ENCODE measurements around the gene MYT1.

MYT1 gene

DNA sequence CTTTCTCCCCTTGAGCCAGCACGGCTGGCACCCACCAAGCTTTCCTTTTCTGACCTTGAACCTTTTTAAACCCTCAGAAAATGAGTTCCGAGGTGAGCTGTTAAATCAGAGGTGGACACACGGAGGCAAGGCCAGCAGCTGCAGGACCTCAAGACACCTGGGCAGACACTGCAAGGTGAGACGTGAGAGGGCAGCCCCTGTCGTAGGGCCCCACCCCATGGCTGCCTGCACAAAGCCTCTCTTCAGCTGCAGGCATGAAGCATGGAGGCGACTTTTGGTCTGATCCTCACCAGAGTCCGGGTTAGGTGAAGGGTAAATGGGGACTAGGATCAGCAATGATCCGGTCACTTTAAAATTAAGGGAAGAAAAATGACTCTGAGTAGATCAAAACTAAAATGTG lies 25.7 kb downstream of the MYT1 start:
- DNase-seq, result no peak
- TF ChIP-seq GATA1 (IDR thresholded peaks at IDR 0.05; ENCODE audit: low read depth, low read length), result no peak
- no peak for TF ChIP-seq POLR2A (IDR thresholded peaks at IDR 0.05; ENCODE audit: low read length)

DNA sequence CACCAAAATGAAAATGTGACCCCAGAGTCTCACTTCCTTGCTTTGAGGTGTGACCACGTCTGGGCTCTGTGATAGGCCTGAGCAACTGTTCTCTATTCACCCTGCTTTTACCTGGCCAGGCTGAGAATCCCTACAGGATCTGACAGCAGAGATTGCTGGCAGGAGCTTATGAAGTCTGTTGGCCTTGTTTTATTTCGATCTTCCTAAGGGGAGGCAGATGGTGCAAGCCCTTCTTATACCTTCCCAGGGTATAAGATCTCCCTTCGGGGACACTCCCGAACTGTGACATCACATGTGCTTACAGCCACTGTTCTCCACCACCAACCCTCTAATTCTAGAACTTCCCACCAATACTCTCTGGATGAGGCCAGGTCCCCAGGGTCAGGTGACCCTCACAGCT lies 26.8 kb downstream of the MYT1 start:
- TF ChIP-seq POLR2A (IDR thresholded peaks at IDR 0.05; ENCODE audit: low read length), result no peak
- no peak for DNase-seq

DNA sequence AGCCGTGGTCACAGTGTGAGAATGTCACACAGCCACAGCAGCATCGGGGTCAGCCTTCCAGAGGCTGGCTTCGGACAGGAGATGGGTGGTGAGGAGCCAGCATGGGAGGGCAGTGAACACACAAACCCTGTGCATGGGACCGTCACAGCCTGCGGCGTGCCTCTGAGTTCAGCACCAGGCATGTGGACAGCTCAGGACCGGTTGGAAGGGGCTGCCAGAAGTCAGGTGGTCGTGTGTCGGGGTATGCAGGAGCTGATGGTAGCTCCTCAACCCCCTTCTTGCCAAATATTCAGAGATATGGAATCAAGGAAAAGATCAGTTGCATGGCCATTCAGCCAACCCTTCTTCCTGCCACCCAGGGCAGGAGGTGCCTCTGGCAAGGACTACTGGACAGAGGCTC lies 28.2 kb downstream of the MYT1 start:
- TF ChIP-seq POLR2A (IDR thresholded peaks at IDR 0.05; ENCODE audit: low read length) (no peak), GATA1 (IDR thresholded peaks at IDR 0.05; ENCODE audit: low read depth, low read length) (no peak)
- no peak for DNase-seq

DNA sequence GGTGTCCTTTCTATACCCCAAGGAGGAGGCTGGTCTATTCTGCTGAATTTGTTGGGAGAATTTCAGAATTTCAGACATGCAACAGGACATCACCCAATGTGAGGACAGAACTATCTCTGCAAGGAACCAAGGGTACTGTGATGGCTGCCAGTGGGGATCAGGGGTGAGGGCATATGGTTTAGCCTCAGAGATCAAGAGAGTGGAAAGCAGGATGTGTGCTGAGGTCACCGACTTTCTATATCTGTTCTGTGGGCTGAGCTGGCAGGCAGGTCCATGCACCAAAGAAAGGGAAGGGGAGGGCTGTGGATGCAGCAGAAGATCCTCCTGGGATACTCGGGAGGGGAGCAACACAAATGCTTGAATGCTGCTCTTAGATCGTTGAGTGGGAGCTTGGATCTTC lies 28.8 kb downstream of the MYT1 start:
- no peak for DNase-seq
- no peak for TF ChIP-seq GATA1 (IDR thresholded peaks at IDR 0.05; ENCODE audit: low read depth, low read length)

DNA sequence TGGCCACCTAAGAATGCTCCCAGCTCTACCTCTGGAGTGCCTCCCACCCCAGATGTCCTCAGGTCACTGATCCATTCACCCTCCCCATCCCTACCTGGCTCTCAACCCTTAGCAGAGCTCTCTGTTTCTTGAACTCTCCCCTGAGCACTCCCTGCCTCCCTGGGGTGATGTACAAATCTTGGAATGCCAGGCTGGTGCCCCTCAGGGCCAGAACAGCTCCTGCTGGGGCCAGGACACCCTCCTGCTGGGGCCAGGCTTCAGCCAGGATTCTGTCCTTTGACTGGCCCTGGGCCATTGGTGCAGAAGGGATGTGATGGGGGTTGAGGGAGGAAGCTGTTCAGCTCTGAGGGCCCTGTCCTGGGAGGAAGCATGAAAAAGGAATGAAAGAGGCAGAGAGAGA lies 30.0 kb downstream of the MYT1 start:
- no peak for DNase-seq
- TF ChIP-seq POLR2A (IDR thresholded peaks at IDR 0.05; ENCODE audit: low read length), result no peak
- no peak for TF ChIP-seq GATA1 (IDR thresholded peaks at IDR 0.05; ENCODE audit: low read depth, low read length)

DNA sequence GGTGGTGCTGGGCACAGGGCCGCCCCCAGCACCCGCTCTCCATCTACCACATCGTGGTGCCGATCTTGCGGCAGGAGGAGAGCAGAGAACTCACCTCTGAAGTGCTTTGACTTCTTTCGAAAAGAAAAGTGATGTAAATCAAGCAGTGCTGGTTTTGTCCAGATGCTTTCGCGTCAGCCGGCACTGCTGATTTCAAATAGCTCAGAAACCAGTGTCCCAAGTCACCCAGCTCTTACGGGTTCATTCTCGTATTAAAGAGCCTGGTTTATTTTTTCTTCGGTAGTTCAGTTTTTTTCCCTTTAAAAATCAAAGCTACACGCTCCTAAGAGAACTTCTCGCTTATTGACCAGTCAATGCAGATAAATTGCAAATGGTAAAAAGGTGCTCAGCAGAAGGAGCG lies 32.1 kb downstream of the MYT1 start:
- TF ChIP-seq POLR2A (IDR thresholded peaks at IDR 0.05; ENCODE audit: low read length) (no peak), GATA1 (IDR thresholded peaks at IDR 0.05; ENCODE audit: low read depth, low read length) (no peak)
- no peak for DNase-seq

DNA sequence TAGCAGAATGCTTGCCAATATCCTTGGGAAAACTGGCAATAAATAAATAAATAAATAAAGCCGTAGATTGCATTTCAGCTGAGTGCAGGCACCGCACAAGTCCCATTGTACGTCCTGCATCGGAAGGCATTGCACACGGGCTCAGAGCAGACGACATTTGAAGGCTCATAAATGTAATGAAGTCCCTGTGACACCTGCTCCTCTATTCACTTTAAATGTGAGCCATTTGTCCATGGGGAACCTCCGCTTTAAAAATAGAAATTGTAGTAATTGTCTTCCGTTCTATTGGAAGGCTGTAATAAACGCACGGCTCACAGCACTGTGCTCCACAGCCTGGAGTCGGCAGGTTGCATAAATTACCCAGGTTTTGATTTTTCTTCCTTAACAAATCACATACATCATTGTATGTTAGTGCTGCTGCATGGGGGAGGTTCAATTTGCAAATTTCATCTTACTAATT lies 32.6 kb downstream of the MYT1 start:
- no peak for TF ChIP-seq POLR2A (IDR thresholded peaks at IDR 0.05; ENCODE audit: low read length)
- DNase-seq, result no peak

DNA sequence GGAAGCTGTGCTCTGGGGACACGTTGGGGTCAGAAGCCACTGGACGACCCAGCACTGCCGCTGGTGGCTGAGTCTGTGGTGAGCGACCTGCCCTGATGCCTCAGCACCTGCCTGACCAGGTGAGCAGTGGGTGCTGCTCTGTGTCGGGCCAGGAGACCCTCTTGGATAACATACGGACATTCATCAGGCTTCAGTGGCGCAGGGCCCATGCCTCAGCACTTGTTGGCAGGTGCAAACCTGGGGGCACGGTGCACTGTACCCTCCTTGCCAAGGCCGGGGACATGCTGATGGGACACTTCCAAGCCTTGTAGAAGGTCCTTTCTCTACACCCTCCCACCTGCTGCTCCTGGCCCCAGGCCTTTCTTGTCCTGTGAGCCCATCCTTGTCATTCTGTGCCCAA lies 34.1 kb downstream of the MYT1 start:
- DNase-seq, result no peak

DNA sequence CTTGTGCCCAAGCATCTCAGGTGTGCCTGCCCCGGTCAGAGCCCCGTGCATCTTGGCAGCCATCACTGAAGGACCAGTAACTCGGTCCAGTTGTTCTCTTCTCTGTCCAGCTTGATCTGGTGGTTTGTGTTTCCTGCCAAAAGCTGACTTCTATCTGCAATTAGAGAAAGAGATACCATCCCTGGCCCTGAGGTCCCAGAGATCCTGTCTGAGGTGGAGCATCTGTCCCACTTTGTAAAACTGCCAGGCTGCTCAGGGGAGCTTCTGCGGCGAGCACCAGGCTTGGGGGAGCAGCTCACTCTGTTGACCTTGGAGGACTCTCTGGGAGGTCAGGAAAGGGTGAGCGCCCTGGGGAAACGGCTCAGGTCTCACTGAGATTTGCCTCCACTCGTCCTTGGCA lies 35.1 kb downstream of the MYT1 start:
- TF ChIP-seq POLR2A (IDR thresholded peaks at IDR 0.05; ENCODE audit: low read length) (no peak), GATA1 (IDR thresholded peaks at IDR 0.05; ENCODE audit: low read depth, low read length) (no peak)
- DNase-seq, result no peak

More for the DNA sequence above, 34.1 kb downstream of the MYT1 start:
- TF ChIP-seq POLR2A (IDR thresholded peaks at IDR 0.05; ENCODE audit: low read length), result no peak
- TF ChIP-seq GATA1 (IDR thresholded peaks at IDR 0.05; ENCODE audit: low read depth, low read length), result no peak

DNA sequence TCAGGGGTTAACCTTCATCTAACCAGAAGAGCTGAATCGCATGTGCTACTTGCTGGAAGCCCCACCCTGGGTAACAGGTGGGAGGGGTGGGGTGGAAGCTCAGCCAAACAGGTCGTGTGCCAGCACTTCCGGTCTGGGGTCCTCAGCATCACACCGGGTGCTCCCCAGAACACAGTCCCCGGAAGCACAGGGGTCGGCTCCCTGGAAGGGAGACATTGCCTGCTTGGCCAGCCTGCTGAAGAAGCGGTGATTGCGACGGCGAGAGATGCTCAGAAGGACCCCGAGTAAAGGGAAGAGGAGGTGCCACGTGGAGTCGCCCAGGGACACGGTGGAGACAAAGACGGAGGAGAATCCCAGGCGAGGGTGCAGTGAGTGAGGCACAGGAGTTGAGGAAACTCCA lies 36.5 kb downstream of the MYT1 start:
- DNase-seq, result no peak
- no peak for TF ChIP-seq GATA1 (IDR thresholded peaks at IDR 0.05; ENCODE audit: low read depth, low read length)
- TF ChIP-seq POLR2A (IDR thresholded peaks at IDR 0.05; ENCODE audit: low read length), result no peak

DNA sequence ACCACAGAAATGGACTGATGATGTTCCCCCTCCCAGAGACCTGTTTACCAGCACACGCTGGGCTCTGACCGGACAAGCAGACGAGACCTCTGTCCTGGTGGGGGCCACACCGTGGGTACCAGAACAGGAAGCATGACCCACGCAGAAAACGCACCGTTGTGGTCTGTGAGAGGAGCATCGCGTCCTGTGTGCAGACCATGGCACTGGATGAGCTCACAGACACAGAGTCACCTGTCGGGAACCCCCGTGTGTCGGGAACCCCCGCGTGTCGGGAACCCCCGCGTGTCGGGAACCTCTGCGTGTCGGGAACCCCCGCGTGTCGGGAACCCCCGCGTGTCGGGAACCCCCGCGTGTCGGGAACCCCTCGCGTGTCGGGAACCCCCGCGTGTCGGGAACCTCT lies 37.4 kb downstream of the MYT1 start:
- peak in 1 of 2 experiments; percentile 15 for DNase-seq
- TF ChIP-seq GATA1 (IDR thresholded peaks at IDR 0.05; ENCODE audit: low read depth, low read length) (no peak), POLR2A (IDR thresholded peaks at IDR 0.05; ENCODE audit: low read length) (no peak)

DNA sequence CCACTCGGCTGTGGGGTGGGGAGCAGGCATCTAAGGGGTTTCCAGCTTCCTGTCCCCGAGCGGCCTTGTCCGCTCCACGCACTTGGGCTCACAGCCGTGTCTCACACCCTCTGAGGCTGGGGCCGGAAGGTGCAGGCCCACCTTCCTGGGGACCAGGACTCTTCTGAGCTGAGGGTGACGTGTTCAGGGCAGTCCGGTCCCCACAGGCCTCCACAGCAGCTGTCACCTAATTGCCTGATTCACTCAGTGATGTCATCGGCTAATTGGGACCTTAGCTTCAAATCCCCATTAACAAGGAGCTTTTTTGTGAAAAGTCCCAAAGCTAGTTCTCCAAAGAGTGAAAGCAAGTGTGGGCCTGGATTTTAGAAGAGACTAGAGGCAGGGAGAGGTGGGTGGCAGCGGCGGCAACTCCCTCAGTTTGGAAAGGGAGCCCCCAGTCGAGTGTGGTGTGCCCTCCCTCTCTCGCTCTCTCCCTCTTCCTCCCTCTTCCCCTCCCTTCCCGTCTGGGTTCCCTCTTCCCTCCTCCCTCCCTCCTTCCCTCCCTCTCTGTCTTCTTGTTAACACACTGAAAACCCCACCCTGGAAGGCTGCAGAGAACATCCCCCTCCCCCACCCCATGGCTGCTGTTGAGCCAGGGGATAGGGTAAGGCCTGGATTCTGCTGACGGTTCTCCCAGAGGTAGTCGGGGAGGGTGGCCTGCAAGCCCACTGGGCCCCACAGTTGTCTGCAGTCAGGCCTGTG lies 39.0 kb downstream of the MYT1 start:
- TF ChIP-seq GATA1 (IDR thresholded peaks at IDR 0.05; ENCODE audit: low read depth, low read length) (no peak), POLR2A (IDR thresholded peaks at IDR 0.05; ENCODE audit: low read length) (no peak)
- DNase-seq, result no peak

DNA sequence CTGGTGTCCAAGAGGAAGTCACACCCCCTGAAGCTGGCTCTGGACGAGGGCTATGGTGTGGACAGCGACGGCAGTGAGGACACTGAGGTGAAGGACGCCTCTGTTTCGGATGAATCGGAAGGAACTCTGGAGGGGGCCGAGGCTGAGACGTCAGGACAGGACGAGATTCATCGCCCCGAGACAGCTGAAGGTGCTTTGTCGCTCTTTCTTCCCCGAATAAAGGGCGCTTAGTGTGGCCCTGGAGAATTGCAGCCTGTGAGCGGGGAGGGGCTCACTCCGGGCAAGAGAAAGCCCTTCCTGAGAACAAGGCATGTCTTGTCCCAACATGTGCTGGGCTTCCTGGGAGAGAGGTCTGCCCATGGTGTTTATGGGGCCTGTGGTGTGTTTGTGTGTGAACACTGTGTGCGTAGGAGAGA lies 41.4 kb downstream of the MYT1 start:
- DNase-seq, result no peak
- no peak for TF ChIP-seq POLR2A (IDR thresholded peaks at IDR 0.05; ENCODE audit: low read length)
- TF ChIP-seq GATA1 (IDR thresholded peaks at IDR 0.05; ENCODE audit: low read depth, low read length), result no peak

DNA sequence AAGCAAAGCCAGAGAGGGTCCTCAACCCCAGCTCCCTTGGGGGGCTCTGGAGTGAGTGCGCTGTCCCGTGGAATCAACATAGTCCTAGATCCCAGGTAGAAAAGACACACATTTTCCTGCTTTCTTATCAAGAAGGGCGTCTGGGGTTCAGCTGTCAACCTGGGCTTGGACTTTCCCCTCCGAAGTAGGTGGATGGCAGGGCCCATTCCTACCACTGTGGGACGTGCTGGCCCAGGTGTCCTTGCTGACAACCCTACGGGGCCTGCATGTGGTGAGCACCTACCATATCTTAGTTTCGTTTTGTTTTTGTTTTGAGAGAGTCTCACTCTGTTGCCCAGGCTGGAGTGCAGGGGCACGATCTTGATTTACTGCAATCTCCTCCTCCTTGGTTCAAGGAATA lies 42.4 kb downstream of the MYT1 start:
- TF ChIP-seq POLR2A (IDR thresholded peaks at IDR 0.05; ENCODE audit: low read length) (no peak), GATA1 (IDR thresholded peaks at IDR 0.05; ENCODE audit: low read depth, low read length) (no peak)
- no peak for DNase-seq

DNA sequence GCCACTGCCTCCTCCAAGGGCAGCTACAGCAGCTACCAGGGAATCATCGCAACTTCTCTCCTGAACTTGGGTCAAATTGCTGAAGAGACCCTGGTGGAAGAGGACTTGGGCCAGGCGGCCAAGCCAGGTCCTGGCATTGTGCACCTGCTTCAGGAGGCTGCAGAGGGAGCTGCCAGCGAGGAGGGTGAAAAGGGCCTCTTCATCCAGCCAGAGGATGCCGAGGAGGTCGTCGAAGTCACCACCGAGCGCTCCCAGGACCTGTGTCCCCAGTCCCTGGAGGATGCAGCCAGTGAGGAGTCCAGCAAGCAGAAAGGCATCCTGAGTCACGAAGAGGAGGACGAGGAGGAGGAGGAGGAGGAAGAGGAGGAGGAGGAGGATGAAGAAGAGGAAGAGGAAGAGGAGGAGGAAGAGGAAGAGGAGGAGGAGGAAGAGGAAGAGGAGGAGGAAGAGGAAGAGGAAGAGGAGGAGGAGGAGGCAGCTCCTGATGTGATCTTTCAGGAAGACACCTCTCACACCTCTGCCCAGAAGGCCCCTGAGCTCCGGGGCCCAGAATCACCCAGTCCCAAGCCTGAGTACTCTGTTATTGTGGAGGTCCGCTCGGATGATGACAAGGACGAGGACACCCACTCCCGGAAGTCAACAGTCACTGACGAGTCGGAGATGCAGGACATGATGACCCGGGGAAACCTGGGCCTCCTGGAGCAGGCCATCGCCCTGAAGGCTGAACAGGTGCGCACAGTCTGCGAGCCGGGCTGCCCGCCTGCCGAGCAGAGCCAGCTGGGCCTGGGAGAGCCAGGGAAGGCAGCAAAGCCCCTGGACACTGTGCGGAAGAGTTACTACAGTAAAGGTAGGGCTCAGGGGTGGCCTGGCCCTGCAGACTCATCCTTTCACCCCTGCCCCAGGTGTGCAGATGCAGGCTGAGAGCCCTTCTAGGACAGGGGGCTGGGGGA lies 43.7 kb downstream of the MYT1 start:
- DNase-seq, result no peak
- TF ChIP-seq GATA1 (IDR thresholded peaks at IDR 0.05; ENCODE audit: low read depth, low read length) (no peak), POLR2A (IDR thresholded peaks at IDR 0.05; ENCODE audit: low read length) (no peak)

Measured in erythroblast (primary cell).